Suprapubic skin (tissue), 3 donors: ENCODE measurements around the gene GALNT17.

Experiments
- POLR2AphosphoS5 ChIP-seq, 3 donors: sonication (generic); formaldehyde crosslinking; IDR thresholded peaks; one replicate each; pipeline ENCODE4 v1.6.1; 2017; ENCODE audit warnings: antibody characterized with exemption in 3 of 3
- TF ChIP-seq, protein P1 (sequence below), 2 donors: fragments of 200-600 bp in 1 of 2; fragments of 450-650 bp in 1 of 2; sonication (generic) in 1 of 2; IDR thresholded peaks; one replicate each; pipeline ENCODE4 v1.5.1; 2016 to 2019; ENCODE audit warnings: antibody characterized with exemption in 2 of 2, mild to moderate bottlenecking in 1 of 2, moderate library complexity in 1 of 2

DNA sequence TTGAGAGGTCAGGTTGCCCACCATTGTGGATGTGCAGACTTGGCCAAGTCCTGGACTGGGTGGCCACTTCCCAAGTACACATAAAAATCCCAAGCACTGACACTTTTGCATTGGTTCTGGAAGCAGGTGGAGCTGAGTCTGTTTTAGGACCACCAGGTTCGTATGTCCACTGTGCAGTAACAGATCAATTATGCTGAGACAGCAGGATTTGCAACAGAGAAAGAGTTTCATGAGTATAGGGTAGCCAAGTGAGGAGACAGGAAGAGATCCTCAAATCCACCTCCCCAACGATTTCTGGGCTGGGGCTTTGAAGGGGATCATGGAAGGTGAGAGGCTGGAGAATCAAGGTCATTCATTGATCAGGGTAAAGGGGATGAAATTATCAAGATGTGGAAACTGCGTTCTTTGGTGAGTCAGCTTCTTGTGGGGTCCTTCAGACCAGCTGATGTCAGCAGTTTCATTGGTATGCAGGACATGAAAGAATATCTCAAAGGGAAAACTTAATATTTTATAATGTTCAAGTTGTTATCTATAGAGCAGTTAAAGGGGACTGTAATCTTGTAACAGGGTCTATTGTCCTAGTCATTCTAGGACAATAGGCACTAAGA lies 277.7 kb downstream of the GALNT17 start:
- TF ChIP-seq, protein P1, sequence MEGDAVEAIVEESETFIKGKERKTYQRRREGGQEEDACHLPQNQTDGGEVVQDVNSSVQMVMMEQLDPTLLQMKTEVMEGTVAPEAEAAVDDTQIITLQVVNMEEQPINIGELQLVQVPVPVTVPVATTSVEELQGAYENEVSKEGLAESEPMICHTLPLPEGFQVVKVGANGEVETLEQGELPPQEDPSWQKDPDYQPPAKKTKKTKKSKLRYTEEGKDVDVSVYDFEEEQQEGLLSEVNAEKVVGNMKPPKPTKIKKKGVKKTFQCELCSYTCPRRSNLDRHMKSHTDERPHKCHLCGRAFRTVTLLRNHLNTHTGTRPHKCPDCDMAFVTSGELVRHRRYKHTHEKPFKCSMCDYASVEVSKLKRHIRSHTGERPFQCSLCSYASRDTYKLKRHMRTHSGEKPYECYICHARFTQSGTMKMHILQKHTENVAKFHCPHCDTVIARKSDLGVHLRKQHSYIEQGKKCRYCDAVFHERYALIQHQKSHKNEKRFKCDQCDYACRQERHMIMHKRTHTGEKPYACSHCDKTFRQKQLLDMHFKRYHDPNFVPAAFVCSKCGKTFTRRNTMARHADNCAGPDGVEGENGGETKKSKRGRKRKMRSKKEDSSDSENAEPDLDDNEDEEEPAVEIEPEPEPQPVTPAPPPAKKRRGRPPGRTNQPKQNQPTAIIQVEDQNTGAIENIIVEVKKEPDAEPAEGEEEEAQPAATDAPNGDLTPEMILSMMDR (IDR thresholded peaks at IDR 0.05), result no peak
- TF ChIP-seq POLR2AphosphoS5 (IDR thresholded peaks at IDR 0.05), result no peak
